Activated T-helper 1 cell treated with anti-CD3 and anti-CD28 coated beads, Interleukin-12 subunit alpha, Interleukin-12 subunit beta, Interleukin-2, Interleukin-4 antibody, amounts not matched to agents 30 ng/mL and 10 ng/mL and 1 ng/mL, durations not matched to agents 14 hours and 24 hours and 36 hours (primary cell): ENCODE measurements around the gene KRT9. TPM values are rescaled to one million over a fixed set of nuclear protein-coding genes. Genes with fewer than 3 reads are reported as not detected.
"Not testable (repeated sequence)": the region's sequence is repeated elsewhere in the genome, so short reads cannot be mapped to it uniquely, and the experiment has no call there.

Source experiments
- DNase-seq: peaks from one replicate; pipeline ENCODE4 v3.0.0; 2021; ENCODE audit warnings: low spot score
- H3K27ac Mint-ChIP-seq: one replicate; pipeline ENCODE4 v1.8.0; 2021; ENCODE audit warnings: mild to moderate bottlenecking, mixed read lengths
- H3K27me3 Mint-ChIP-seq: one replicate; pipeline ENCODE4 v1.8.0; 2022; ENCODE audit warnings: mild to moderate bottlenecking, moderate library complexity, mixed read lengths; ENCODE audit not compliant: insufficient read depth
- H3K36me3 Mint-ChIP-seq: one replicate; pipeline ENCODE4 v1.8.0; 2021; ENCODE audit warnings: low read depth, mixed read lengths
- H3K4me1 Mint-ChIP-seq: one replicate; pipeline ENCODE4 v1.8.0; 2021; ENCODE audit warnings: low read depth, mixed read lengths
- H3K4me3 Mint-ChIP-seq: one replicate; pipeline ENCODE4 v1.8.0; 2021; ENCODE audit warnings: mild to moderate bottlenecking, moderate library complexity, mixed read lengths
- H3K9me3 Mint-ChIP-seq: one replicate; pipeline ENCODE4 v1.8.0; 2021; ENCODE audit warnings: mixed read lengths
- intact Hi-C: fragments of 100-400 bp; cut with micrococcal nuclease; formaldehyde crosslinking; loops from one replicate; pipeline ENCODE4 v1.15.1; 2024
- total RNA-seq: library from RNA; stranded (reverse); gene quantifications from 2 replicates; pipeline ENCODE4 v1.2.3, GENCODE V29; 2022

Gene KRT9
- total RNA-seq, 1 donor from 2014 or later, result not detected

- Mint-ChIP-seq H3K9me3 (no peaks in the 10 kb centered on the region), H3K36me3 (no peaks in the 10 kb centered on the region), H3K27me3 (peaks cover 5% of the 10 kb centered on the region), H3K4me1 (no peaks in the 10 kb centered on the region), H3K4me3 (no peak overlapping the region), H3K27ac (no peak overlapping the region)
- DNase-seq, result no peak
- intact Hi-C loops, result loop anchor here (5.0 kb wide), 1 partner anchor 55 kb away; no protein-coding TSS in a partner anchor
Observed at GRCh38 chr17:41592601-41593305, 20.9 kb upstream of the KRT9 start.

GRCh38 chr17:41589301-41589700 lies 17.4 kb upstream of the KRT9 start:
- Mint-ChIP-seq H3K9me3 (no peaks in the 10 kb centered on the region), H3K36me3 (no peaks in the 10 kb centered on the region), H3K27ac (no peak overlapping the region), H3K27me3 (peaks cover 5% of the 10 kb centered on the region), H3K4me1 (no peaks in the 10 kb centered on the region), H3K4me3 (no peak overlapping the region)
- intact Hi-C loops, result no loop called here
- no peak for DNase-seq

- H3K9me3 Mint-ChIP-seq, result no peaks in the 10 kb centered on the region
- no peak overlapping the region for H3K27ac Mint-ChIP-seq
- H3K4me1 Mint-ChIP-seq, result no peaks in the 10 kb centered on the region
- DNase-seq, result no peak
- H3K27me3 Mint-ChIP-seq, result peaks cover 5% of the 10 kb centered on the region
- intact Hi-C loops, result no loop called here
- H3K36me3 Mint-ChIP-seq, result no peaks in the 10 kb centered on the region
- no peak overlapping the region for H3K4me3 Mint-ChIP-seq
Observed at GRCh38 chr17:41588126-41588810, 16.4 kb upstream of the KRT9 start.

- Mint-ChIP-seq H3K27me3 (peaks cover 6% of the 10 kb centered on the region), H3K36me3 (no peaks in the 10 kb centered on the region)
- intact Hi-C loops, result no loop called here
Observed at GRCh38 chr17:41586863-41587495, 15.1 kb upstream of the KRT9 start, which contains the start of gene KRT14. KRT14 (minus strand) TSS chr17:41586895; CDS start chr17:41586834, 61 bp downstream.

DNA sequence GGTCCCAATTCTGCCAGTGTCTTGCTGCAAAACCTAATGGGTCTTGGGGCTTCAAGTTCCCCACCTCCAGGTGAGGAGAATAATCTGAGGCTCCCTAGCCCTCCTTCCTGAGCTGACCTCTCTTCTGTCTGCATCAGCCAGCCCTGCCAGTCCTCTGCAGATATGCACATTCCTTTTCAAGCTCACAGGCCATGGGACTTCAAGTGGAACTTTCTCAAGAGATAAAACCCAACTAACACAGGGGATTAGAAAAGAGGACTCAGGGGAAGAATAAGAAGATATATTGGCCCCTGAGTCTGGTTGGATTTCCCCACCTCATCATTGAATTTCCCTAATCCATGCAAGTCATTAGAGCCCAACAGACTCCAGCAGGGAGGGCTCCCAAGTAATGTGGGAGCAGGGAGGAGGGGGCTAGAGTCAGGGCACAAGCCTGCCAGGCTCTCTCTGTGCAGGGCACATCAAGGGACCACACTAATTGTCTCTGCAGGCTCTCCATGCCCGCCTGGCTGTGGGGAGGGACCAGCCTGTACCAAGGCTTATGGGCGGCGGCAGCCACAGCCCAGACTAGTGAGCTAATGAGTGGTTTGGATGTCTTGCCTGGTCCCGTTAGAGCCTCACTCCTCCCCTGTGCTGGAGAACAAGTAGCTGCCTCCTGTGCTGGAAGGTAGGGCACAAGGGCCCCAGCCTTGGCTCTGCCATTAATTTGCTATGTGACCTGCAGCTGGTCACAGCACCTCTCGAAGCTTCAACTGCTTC lies 13.6 kb upstream of the KRT9 start:
- no peaks in the 10 kb centered on the region for H3K4me1 Mint-ChIP-seq
- H3K27me3 Mint-ChIP-seq, result peaks cover 14% of the 10 kb centered on the region
- intact Hi-C loops, result no loop called here
- no peak for DNase-seq
- H3K36me3 Mint-ChIP-seq, result no peaks in the 10 kb centered on the region
- no peaks in the 10 kb centered on the region for H3K9me3 Mint-ChIP-seq
- H3K27ac Mint-ChIP-seq, result no peak overlapping the region
- H3K4me3 Mint-ChIP-seq, result no peak overlapping the region

More at GRCh38 chr17:41586863-41587495, 15.1 kb upstream of the KRT9 start, which contains the start of gene KRT14:
- H3K4me1 Mint-ChIP-seq, result no peaks in the 10 kb centered on the region
- H3K27ac Mint-ChIP-seq, result no peak within 1 kb of the TSS
- no peaks in the 10 kb centered on the region for H3K9me3 Mint-ChIP-seq
- no peak within 1 kb of the TSS for H3K4me3 Mint-ChIP-seq
- DNase-seq, result no peak

GRCh38 chr17:41584331-41584927 lies 12.6 kb upstream of the KRT9 start:
- H3K27me3 Mint-ChIP-seq, result peaks cover 13% of the 10 kb centered on the region
- H3K4me3 Mint-ChIP-seq, H3K36me3 Mint-ChIP-seq, intact Hi-C loops, H3K9me3 Mint-ChIP-seq, DNase-seq, H3K4me1 Mint-ChIP-seq, H3K27ac Mint-ChIP-seq: not testable (repeated sequence)

GRCh38 chr17:41583137-41584127 lies 11.6 kb upstream of the KRT9 start:
- peaks cover 20% of the 10 kb centered on the region for H3K27me3 Mint-ChIP-seq

DNA sequence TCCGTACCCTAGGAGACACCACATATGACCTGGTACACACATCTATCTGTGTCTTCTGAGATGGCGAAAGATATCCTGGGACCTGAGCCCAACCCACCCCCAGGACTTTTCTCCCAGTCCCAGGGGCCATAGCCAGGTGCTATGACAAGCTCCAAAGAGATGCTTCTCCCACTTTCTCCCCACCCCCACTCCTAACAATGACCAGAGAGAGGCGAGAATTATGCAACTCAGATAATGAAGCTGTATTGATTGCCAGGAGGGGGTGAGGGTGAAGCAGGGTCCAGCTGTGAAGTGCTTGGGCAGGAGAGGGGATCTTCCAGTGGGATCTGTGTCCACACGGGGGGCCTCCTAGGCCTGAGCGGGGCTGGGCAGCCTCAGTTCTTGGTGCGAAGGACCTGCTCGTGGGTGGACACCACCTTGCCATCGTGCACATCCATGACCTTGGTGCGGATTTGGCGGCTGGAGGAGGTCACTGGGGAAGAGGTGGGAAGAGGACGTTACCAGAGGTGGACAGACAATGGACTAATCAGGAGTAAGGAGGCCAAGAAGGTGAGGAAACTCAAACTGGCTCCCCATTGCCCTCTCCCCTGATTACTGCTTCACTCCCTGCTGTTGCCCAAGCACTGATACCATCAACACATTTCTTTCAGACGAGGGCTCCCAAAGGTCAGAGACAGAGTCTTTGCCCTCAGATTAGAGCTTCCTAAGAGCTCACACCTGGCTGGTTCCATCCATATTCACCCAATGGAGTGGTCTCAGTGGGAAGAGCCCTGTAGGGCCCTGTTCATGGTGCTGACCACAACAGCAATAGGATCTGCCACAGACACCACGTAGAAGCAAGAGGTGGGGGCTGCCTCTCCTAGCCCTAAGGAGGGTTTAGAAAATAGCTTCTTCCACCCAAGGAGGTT lies 10.5 kb upstream of the KRT9 start:
- H3K36me3 Mint-ChIP-seq, H3K27ac Mint-ChIP-seq, intact Hi-C loops, H3K4me1 Mint-ChIP-seq, H3K9me3 Mint-ChIP-seq, H3K4me3 Mint-ChIP-seq, DNase-seq: not testable (repeated sequence)
- peaks cover 25% of the 10 kb centered on the region for H3K27me3 Mint-ChIP-seq

More at GRCh38 chr17:41583137-41584127, 11.6 kb upstream of the KRT9 start:
- Mint-ChIP-seq H3K9me3 (no peaks in the 10 kb centered on the region), H3K4me3 (no peak overlapping the region), H3K27ac (no peak overlapping the region), H3K36me3 (no peaks in the 10 kb centered on the region), H3K4me1 (no peaks in the 10 kb centered on the region)
- intact Hi-C loops, result no loop called here
- no peak for DNase-seq

GRCh38 chr17:41581366-41582060 lies 9.7 kb upstream of the KRT9 start:
- Mint-ChIP-seq H3K4me3 (no peak overlapping the region), H3K4me1 (no peaks in the 10 kb centered on the region), H3K36me3 (no peaks in the 10 kb centered on the region), H3K27ac (no peak overlapping the region), H3K27me3 (peaks cover 23% of the 10 kb centered on the region), H3K9me3 (no peaks in the 10 kb centered on the region)
- DNase-seq, result no peak
- intact Hi-C loops, result no loop called here

- Mint-ChIP-seq H3K27me3 (peaks cover 23% of the 10 kb centered on the region), H3K4me1 (no peaks in the 10 kb centered on the region), H3K27ac (no peak overlapping the region), H3K36me3 (no peaks in the 10 kb centered on the region), H3K9me3 (no peaks in the 10 kb centered on the region), H3K4me3 (no peak overlapping the region)
- DNase-seq, result no peak
- intact Hi-C loops, result no loop called here
Observed at GRCh38 chr17:41580687-41581365, 9.0 kb upstream of the KRT9 start.
